ENCODE results near the gene GBP5.
"Not testable (repeated sequence)": the region's sequence is repeated elsewhere in the genome, so short reads cannot be mapped to it uniquely, and the experiment has no call there.

Gene GBP5, protein sequence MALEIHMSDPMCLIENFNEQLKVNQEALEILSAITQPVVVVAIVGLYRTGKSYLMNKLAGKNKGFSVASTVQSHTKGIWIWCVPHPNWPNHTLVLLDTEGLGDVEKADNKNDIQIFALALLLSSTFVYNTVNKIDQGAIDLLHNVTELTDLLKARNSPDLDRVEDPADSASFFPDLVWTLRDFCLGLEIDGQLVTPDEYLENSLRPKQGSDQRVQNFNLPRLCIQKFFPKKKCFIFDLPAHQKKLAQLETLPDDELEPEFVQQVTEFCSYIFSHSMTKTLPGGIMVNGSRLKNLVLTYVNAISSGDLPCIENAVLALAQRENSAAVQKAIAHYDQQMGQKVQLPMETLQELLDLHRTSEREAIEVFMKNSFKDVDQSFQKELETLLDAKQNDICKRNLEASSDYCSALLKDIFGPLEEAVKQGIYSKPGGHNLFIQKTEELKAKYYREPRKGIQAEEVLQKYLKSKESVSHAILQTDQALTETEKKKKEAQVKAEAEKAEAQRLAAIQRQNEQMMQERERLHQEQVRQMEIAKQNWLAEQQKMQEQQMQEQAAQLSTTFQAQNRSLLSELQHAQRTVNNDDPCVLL

DNA sequence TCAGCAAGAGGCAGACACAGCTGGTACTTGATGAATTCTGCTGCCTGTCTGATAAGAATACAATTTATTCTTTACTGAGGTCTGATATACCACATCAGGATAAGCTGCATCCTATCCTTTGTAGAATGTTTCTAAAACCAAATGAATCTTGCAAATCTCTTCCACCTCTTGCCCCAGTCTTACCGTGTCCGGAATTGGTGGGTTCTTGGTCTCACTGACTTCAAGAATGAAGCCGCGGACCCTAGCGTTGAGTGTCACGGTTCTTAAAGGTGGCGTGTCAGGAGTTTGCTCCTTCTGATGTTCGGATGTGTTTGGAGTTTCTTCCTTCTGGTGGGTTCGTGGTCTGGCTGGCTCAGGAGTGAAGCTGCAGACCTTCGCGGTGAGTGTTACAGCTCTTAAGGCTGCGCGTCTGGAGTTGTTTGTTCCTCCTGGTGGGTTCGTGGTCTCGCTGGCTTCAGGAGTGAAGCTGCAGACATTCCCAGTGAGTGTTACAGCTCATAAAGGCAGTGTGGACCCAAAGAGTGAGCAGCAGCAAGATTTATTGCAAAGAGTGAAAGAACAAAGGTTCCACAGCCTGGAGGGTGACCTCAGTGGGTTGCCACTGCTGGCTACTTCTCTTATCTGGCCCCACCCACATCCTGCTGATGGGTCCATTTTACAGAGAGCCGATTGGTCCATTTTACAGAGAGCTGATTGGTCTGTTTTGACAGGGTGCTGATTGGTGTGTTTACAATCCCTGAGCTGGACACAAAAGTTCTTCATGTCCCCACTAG lies at the start of gene GBP5:
TSS of gene GBP5 (minus strand) at position 592 of the 773 bp plus-strand sequence. CDS start 3,305 bp downstream, outside the sequence.
- not testable (repeated sequence) for DNase-seq (ENCODE audit: low spot score)

DNA sequence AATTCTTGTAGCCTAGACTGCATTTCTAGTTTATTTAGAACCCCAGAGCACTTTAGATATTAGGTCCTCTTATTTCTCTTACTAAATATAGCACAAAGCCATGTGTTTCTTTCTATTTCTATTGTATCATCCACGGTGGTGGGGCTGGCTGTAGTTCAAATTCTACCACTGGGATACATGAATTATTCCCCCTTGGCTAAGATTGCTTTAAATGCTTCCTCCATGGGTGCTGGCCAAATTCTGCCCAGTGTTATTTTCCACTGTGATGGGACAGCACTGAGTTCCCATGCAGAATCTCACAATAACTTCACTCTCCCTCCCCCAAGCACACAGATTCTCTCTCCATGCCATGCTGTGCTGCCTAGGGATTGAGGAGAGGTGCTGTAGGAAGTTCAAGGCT lies 49.7 kb upstream of the GBP5 start:
- DNase-seq (ENCODE audit: low spot score): no peak

DNA sequence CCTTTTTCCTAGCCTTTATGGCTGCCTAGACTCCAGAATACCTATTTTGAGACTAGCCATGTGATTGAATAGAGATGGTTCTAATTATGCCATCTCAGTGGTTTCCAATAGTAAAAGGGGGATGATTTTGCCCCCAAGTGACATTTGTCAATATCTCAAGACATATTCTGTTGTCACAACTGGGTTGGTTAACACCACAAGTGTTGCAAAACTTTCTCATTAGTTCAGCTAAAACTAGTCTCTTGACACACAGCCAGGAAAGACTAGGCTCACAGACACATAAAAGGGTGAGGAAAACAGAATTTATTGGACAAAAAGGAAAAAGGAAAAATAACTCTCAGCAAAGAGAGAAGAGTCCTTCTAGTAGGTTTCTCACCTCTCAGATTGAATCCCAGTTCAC lies 39.9 kb upstream of the GBP5 start:
- DNase-seq (ENCODE audit: low spot score): no peak

DNA sequence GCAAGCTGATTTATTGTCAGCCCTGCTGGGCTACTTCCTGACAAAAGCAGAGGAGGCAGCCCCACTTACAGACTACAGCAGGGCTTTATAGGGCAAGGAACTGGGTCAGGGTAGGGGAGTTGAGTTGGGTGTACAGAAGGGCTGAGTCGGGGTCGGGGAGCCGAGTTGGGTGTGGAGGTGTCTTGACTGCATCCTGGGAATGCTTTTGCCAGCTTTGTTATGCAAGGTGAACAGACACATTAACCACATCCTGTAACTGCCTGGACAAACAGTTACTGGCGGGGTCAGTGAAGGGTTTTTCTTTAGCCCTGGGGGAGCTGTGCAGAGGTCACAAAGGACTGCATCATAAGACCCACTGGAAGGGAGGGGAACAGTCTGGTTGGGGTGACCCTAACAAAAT lies 39.1 kb upstream of the GBP5 start:
- DNase-seq (ENCODE audit: low spot score): no peak

DNA sequence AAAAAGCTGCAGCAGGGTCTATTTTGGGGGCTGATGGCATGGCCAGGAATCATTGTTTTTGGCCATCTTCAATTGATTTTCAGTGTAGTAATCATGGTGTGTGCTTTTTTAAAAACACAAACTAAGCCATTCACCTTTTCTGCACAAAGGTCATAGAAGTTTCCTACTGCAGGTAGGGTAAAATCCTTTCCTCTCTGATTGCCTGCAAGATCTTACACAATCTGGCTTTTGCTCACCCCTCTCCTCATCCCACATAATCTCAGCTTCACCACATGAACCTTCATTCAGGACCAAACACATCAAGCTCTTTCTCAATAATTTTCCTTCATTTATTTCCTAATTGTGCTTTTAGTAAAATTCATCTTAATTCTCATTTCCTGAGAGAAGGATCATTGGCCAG lies 38.3 kb upstream of the GBP5 start:
- DNase-seq (ENCODE audit: low spot score): no peak

DNA sequence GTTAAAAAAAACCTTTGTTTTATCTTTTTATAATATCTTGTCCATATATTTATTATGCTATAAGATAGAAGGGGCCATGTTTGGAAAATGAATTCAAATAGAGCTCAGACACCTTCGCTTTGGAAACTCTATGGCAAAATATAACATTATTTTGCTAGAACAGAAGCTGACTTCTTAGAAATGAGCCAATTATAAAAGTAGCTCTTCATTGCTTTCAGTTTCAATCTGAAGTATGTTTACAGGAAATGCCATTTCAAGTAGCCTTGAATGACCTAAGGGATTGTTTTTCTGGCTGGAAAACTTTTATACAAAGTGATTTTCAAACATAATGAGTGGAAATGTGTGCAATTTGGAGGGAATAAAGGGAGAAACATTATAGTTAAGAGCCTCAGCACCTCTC lies 37.8 kb upstream of the GBP5 start:
- DNase-seq (ENCODE audit: low spot score): no peak

DNA sequence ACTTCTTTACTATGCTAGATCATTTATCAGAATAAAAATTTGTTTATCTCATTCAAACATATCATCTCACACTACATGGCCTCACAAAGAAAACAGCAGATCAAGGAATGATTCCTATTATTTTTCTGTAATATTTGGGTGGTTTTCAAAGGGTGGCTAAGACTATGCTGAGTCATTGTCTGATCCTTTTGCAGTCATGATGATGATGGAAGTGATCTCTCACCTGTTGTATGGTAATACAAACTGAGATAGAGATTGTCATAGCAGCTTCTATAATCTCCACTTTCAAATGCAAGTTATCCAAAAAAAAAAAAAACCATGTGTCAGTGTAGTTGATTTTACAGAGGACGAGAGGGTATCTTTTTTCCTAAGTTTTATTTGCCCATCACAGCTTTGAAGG lies 37.2 kb upstream of the GBP5 start:
- DNase-seq (ENCODE audit: low spot score): no peak

DNA sequence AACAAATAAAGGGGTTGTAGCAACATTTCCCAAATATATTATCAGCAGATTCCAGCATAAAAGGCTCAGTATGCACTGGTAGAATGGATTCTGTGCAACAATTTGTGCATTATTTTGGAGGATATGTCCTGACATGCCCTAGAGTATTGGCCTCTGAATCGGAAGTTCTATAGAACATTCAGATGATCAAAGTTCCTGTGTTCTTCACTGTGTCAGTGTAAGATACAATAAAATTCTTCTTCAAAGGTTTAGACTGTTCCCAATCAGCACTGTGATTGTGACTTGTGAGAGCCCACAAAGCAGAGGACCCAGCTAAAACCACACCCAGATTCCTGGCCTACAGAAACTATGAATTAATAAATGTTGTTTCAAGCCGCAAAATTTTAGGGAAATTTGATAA lies 33.6 kb upstream of the GBP5 start:
- no peak for DNase-seq (ENCODE audit: low spot score)

DNA sequence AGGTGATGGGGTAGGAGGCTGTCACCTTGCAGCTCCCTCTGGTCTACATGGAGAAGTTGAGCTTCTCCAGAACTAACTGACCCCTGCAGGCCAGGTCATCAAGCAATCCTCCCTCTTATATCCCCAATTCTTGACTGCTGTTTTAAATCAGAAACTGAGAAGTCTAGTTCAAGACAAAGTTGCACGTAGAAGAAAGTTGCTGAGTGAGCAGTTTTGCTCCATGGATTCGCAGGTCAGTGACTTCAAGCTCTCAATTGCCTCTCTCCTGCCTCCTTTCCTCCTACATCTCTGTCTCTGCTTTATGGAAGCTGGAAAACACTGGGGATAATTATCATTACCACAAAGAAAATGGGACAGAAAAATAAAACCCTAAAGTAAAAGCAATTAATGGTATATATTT lies 32.8 kb upstream of the GBP5 start:
- no peak for DNase-seq (ENCODE audit: low spot score)

DNA sequence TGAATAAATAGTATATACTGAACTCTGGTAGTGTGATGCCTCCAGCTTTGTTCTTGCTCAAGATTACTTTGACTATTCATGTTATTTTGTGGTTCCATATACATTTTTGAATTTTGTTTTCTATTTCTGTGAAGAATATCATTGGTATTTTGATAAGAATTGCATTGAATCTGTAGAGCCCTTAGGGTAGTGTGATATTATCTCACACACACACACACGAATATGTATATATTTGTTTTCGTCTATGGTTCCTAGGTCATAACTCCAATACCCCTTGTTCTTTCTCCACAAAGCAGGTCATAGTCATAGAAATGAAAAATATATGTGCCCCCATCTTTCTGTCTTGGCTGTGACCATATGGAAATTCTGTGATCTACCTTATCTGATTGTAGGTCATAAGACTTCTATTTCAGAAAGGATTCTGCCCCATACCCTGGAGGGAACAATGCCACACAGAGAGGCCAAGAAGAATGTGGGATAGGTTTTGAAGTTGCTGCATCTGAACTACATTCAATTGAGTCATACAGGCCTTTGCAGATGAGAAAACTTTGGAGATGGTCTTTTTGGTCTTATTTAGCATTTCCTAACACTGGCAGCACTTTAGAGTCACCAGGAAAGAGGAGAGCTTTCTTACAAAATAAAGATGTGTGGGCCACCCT lies 32.0 kb upstream of the GBP5 start:
- no peak for DNase-seq (ENCODE audit: low spot score)

DNA sequence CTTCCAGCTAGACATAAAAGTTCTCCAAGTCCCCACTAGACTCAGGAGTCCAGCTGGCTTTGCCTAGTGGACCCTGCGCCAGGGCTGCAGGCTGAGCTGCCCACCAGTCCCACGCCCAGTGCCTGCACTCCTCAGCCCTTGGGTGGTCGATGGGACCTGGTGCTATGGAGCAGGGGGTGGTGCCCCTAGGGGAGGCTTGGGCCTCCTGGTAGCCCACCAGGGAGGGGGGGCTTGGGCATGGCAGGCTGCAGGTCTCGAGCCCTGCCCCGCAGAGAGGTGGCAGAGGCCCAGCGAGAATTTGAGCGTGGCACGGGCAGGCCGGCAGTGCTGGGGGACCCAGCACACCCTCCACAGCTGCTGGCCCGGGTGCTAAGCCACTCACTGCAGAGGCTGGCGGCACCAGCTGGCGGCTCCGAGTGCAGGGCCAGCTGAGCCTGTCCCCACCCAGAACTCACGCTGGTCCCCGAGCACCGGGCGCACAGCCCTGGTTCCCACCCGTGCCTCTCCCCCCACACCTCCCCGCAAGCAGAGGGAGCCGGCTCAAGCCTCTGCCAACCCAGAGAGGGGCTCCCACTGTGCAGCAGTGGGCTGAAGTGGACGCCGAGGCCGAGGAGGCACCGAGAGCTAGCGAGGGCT lies 30.2 kb upstream of the GBP5 start:
- DNase-seq (ENCODE audit: low spot score): no peak

DNA sequence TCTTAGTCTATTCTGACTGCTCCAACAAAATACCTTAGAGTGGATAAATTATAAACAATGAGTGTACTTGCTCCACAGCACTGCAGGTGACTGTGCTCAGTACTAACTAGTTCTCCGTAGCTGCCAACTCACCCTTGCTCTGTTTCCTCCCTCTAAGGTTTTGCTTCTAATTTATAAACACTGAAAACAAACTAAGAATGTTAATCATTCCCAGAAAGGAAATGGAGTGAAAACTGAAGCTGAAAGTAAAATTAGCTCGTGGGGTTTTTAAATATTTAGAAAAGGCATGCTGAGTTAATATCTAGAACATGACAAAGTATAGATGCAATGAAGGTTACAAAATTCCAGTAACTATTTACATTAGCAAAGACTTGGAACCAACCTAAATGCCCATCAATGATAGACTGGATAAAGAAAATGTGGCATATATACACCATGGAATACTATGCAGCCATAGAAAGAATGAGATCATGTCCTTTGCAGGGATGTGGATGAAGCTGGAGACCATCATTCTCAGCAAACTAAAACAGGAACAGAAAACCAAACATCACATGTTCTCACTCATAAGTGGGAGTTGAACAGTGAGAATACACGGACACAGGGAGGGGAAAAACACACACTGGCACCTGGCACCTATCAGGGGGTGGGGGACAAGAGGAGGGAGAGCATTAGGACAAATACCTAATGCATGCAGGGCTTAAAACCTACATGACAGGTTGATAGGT lies 27.2 kb upstream of the GBP5 start:
- not testable (repeated sequence) for DNase-seq (ENCODE audit: low spot score)

DNA sequence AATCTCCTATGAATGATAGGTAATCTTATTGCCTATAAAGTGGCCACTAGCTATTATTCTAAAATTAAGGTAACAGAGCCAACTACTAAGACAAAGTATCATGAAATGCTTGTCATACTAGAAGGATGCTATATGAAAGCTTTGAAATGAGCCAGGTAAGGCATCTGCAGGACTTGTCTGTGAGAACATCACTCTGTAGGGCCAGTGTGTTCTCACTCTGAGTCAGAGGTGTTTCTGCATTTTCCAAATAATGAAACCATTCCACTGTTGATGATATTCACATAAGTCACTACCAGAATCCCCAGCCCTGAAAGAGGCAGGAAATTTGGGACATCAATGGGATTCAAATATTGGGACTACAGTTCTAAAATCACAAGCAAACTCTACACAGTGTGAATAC lies 25.8 kb upstream of the GBP5 start:
- no peak for DNase-seq (ENCODE audit: low spot score)

DNA sequence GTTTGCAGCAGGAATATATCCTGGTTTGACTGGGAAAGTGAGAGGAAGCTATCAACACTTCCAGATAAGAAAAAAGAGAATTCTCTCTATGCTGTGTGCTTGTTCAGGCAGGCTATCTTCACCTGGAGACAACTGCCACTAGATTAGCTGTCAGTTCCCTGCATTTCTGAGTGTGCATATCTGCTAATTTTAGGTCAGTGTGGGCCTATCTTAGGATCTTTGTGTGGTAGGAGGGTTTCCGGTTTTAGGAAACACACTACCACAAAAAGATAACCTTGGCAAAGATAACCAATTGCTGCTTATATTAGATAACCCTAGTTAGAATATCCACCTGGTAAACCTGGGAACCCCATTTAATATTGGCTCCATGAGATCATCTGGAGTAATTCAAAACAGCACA lies 22.5 kb upstream of the GBP5 start:
- no peak for DNase-seq (ENCODE audit: low spot score)

DNA sequence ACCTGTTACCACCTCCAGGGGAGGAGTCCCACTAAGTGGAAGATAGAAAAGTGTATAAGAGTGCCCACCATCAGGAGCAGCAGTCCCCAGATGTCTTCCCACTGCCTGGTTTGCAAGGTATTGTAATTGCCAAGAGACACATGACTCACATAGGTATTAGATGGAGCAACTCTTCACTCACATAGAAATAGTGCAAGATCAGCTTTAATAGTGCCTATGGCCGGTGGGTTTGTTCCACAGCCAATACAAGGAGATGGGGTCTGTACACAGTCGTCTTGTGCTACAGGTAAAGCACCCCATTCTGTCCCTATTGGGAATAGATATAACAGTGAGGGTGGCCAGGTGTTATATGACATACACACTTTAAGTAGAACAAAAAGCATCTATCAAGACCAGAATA lies 18.6 kb upstream of the GBP5 start:
- DNase-seq (ENCODE audit: low spot score): no peak

DNA sequence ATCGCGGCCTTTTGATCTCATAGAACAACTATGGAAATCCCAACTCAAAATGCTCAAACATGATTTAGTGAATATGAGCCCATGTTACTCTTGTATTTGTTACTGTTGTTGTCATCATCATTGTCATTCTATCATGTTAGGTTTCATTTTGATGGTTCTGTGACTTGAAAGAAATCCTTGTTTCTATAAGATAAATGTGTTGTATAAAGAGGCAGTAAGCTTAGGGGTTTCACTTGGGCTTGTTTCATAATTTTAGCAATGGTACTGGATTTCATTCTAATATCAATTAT lies 15.3 kb upstream of the GBP5 start:
- no peak for DNase-seq (ENCODE audit: low spot score)

DNA sequence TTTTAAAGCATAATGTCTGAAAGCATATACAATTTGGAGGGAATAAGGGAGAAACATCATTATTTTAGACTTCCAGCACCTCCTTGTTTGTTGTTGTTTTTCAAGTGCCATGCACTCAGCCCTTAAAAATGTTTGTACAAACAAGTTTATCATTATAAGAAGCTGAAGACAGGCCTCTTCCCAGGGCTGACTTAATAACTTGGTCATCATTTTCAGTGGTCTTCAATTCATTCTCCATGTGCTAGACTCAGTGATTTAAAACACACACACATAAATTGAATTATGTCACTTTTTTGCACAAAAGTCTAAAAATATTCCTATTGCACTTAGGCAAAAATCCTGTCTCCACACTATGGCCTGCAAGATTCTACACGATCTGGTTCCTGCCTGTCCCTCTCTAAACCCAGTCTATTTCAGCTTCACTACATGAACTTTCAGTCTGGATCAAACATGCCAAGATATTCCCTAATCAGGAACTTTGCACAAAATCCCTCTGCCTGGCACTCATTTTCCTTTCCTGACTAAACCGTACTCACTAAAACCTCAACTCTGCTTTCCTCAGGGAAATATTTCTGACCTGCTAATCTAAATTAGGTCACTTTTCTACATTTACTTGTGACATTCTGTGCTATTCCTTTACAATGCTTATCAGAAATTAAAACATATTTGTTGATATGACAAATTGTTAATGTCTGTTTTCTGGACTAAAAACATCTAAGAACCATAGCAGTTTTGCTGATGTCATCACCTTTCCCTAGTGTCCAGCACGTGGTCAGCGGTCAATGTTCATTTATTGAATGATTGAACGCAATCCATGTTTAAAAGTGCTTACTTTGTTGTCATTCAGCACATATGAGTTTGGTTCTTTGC lies 14.8 kb upstream of the GBP5 start:
- DNase-seq (ENCODE audit: low spot score): no peak

DNA sequence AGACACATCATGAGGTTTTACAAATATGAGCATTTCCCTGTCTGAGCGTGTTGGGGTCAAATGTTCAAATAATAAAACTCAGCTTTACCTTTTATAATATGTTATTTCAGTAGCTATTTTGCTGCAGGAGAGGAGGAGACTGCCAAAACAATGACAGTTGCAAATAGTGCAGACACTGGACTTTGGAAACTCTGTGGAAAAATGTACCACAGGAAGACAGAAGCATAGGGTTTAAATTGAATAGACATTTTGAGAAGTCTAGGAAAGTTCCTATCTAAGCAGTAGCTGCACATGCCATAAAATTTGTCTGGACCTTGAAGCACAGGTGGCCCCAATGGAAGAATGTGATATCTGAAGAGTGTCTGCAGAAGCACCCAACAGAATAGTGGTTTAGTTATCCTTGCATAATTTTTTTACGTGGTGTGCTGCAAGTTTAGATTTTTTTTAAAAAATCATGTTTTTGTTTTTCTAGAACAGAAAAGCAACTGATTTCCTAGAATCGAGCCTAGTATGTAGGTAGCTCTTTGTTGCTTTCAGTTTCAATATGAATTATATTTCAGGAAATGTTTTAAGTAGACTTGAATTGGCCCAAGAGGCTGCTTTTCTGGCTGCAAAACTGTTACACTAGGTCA lies 14.0 kb upstream of the GBP5 start:
- DNase-seq (ENCODE audit: low spot score): no peak

DNA sequence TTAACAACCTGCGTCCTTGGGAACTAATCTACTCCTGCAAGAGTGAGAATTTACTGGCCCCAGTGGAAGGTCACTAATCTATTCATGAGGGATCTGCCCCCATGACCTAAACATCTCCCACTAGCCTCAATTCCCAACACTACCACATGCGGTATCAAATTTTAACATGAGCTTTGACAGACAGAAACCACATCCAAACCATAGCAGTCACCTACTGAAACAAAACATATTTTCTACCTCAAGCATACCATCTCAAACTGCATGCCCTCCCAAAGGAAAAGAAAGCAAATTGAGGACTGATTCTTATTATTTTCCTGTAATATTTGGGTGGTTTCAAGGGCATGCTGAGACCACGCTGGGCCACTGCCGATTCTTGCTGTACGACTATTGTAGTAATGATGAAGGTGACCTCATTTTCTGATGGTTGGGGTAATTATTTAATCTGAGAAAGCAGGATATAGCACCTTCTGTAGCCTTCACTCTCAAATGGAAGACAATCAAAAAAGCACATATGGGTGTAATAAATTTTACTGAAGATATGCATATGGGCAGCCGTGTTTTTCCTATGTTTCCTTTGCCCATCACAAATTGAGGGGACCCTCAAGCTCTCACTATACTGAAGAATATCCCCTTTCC lies 13.2 kb upstream of the GBP5 start:
- DNase-seq (ENCODE audit: low spot score): no peak

All from HuH-7.5 (cell line).